ENCODE data around the gene UBE2N.

- no peak for TF ChIP-seq CTCF (IDR thresholded peaks at IDR 0.05)
- no peak for TF ChIP-seq POLR2A (IDR thresholded peaks at IDR 0.05)
These were observed 13.8 kb downstream of the UBE2N start for GRCh38 chr12:93427779-93428564.
